Ecto neural progenitor cell (in vitro differentiated cells): ENCODE data around the gene SLC38A5.

Source experiments
- DNase-seq: peaks from one replicate; pipeline ENCODE4 v3.0.0-alpha.2; 2018; ENCODE audit warnings: low spot score

Gene SLC38A5

DNA sequence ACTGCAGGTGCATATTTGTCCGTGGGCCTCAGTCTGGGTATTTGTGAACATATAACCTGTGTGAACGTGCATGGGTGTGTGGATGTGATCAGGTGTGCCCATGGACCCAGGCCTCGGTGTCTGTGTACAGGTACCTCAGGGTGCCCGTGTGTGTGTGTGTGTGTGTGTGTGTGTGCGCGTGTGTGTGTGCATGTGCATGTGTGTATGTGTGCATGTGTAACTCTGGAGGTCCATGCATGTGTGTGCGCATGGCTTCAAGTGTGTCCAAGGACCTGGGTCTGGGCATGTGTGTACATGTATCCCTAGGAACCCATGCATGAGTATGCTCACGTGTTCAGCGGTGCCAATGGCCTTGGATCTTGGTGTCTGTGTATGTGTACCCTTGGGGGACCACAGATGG is 21.7 kb upstream of the SLC38A5 start:
- DNase-seq = no peak

DNA sequence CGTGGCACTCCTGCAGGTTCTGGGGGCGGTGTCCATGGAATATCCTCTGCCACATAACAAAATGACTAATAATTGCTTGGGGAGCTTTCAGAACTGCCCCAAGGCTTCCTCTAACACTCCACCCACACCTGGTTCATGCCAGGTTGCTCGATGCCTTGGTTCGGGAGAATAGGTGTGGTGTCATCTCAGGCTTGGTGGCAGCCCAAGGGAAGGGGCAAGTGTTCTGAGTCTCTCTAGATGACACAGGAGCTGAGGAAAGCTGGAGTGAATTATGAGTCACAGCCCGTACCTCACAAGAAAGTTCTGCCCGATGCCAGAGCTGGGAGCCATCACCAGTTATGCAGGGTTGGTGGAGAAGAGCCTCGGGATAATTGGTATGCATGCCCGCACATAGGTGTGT is 20.6 kb upstream of the SLC38A5 start:
- DNase-seq = no peak

DNA sequence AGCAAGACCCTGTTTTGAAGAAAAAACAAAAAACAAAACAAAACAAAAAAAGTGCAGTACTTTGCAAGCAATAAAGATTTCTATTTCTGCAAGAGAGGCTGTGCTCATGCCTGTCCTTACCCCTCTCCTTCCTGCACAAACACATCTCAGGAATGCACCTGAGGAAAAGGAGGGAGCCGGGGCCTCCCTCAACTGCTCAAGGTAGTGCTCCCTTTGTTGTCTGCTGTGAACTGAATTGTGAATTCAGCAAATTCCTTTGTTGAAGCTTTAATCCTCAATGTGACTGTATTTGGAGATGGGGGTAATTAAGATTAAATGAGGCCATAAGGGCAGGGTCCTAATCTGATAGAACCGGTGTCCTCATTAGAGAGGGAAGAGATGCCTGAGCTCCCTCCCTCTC is 19.8 kb upstream of the SLC38A5 start:
- no peak for DNase-seq

DNA sequence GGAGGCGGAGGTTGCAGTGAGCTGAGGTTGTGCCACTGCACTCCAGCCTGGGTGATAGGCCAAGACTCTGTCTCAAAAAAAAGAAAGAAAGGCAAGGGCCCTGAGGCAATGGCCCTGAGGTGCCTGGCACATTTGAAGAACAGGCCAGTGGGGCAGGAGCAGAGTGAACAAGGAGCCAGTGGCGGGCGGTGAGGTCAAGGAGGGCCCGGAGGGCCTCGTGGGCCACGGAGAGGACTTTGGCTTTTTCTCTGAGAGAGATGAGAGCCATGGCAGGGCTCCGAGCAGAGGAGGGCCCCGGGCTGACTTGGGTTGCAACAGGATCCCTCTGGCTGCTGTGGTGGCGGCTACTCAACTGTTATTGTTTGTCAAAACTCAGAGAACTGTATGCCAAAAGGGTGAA is 19.2 kb upstream of the SLC38A5 start:
- no peak for DNase-seq

DNA sequence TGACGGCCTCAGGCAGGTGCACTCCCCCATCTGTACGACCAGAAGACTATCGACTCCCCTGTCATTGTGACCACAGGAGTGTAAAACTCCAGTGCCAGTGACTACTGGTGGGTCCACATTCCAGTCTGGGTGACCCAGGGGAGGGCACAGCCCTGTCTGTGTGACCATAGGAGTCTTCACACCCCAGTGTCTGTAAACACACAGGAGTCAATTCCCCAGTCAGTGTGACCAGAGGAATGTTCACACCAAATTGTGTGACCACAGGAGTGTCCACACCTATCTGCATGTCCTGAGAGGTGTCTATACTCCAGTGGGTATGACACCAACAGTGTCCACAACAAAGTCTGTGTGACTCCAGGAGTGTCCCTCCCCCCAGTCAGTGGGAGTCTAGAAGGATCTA is 18.0 kb upstream of the SLC38A5 start:
- DNase-seq = no peak

DNA sequence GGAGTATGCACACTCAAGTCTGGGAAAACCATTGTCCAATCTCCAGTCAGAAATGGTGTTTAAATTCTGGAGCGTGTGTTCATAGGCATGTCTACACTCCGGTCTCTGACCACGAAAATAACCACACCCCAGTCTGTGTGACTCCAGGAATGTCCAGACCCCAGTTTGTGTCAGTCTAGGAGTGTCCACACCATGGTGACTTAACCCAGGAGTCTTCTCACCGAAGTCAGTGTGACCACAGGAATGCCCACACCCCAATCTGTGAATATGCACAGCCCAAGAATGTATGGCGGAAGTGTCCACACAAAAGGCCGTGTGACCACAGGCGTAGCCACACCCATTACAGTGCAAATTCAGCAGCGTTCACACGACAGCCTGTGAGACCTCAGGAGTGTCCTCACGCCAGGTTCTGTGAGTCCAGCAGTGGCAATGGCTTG is 17.3 kb upstream of the SLC38A5 start:
- no peak for DNase-seq

DNA sequence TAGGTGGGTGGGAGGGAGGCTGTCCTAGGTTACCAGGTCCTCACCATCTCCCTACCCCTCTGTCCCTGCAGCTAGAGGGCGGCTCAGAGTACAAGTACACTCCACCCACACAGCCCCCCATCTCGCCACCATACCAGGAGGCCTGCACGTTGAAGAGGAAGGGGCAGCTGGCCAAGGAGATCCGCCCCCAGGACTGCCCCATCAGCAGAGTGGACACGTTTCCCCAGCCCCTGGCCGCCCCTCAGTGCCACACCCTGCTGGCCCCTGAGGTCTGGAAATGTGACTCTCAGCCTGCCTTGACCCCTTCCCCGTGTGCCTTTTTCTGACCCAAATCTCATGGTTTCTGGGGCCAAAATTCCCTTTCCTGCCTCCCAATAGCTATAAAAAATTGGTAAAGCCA is 12.5 kb upstream of the SLC38A5 start:
- DNase-seq = no peak

DNA sequence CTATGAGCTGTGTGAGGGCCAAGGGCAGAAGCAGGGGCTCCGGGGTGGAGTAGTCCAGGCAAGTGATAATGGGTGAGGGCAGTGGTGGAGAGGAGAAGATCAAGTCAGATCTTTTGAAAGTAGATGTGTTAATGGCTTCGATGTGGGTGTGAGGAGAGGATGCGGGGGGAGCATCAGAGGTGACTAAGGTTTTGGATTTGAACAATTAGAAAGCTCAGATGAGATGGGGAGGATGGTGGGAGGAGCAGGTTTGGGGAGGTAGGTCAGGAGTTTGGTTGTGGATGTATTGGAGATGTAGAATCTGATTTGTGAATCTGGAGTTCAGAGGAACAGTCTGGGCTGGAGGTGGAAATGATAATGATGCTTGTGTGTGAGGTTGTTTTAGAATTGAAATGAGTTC is 10.5 kb upstream of the SLC38A5 start:
- no peak for DNase-seq

DNA sequence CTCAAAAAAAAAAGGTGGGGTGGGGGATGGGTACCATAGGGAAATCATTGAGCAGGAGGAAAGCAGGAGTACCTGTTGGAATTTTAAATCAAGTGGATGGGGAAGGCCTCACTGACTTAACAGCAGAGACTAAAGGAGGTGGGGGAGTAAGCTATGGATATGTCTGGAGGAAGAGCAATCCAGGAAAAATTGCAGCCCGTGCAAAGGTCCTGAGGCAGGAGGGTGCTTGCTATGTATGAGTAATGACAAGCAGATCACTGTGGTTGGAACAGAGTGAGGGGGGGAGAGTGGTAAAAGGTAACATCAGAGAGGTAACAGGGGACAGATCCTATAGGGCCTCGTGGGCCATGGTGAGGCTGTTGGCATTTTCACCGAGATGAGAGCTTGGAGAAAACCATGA is 10.1 kb upstream of the SLC38A5 start:
- no peak for DNase-seq

DNA sequence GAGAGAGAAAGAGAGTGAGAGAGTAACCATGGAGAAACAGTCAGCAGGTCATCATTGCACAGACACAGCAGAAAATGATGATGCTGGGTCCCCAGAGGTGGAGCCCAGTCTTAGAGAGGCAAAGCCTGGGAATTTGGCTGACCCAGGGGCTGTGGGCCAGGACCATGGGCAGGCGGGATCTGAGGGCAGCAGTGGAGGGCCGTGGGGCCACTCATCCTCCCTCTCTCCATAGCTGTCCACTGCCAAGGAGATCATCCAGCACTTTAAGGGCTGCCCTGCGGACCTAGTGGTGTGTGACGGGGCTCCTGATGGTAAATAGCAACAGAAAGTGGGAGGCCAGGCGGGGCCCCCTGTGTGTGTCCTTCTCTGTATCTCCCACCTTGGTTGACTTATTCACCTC is 8.7 kb upstream of the SLC38A5 start:
- DNase-seq = no peak

DNA sequence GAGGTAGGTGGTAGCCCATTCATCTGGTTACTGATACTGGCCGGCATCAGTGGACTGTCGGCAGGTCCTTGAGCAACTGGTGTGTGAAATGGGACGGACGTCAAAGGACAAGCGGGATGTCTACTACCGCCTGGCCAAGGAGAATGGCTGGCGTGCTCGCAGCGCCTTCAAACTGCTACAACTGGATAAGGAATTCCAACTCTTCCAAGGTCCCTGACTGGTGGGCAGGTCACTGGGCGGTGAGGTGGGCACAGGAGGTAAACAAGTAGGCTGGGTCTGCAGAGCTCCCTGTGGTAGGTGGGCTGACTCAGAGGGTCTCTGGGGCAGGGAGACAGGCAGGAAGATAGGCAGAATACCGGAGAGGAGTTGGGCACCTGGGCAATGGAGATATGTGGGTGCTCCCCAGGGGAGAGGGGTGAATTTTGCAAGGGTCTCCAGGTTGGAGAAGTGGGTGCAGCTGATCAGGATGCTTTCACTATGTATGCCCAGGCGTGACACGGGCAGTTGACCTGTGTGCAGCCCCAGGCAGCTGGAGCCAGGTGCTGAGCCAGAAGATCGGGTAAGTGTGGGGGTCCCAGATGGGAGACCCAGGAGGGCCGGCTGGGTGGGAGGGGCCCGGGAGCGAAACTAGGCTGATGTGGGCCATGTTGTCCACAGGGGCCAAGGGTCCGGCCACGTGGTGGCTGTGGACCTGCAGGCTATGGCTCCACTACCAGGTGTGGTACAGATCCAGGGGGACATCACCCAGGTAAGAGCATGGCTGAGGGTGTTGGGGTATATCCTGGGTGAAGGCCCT is 8.1 kb upstream of the SLC38A5 start:
- DNase-seq = no peak

DNA sequence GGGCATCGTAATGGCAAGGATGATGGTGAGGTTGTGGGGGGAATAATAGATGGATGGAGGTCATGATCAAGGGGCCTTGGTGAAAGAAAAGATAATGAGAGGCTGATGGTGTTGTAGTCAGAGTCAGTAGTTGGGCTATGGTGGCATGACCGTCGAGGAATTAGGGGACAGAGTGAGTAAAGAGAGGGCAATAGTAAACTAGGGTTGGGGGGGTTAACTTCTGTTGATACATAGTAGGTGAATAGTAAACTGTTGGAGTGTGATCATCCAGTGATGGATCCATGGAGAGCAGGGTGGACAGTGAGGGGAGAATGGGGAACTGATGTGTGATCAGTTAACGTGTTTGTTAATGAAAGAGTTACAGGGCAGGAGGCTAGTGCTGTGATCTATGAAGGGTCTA is 6.9 kb upstream of the SLC38A5 start:
- no peak for DNase-seq

DNA sequence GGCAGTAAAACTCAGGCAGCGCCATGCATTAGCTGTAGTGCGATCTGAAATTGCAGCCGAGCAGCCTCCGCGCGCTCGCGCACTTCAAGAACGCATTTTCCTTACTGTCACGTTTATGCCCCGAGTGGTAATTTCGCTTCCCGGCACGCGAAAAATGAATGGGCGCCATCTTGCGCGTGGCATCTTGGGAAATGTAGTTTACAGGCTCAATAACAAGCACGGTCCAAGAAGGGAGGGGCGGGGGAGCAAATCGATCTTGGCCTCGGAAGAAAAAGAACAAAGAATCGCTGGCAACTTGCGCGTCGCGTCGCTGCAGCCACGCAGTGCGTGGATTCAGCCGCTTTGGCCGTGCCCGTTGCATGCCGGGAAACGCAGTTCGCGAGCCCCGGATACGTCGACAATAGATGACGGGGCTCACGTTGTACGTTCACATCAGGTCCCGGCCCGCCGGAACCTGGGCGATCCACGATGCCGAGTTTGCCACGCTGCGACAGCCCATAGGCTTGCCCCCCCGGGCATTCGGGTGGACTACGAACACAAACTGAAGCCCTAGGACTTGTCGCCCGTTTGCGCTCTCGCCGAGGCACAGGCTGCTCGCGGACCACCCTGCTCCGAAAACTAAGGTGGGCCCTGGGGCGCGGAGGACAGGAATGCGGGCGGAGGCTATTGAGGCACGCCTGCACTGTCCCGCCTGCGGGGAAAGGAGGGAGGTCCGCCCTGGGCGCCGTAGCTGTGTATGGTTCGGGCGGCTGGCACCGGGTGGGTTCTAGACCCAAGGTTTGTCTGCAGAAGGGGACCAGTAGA is 5.9 kb upstream of the SLC38A5 start, which contains the start of gene FTSJ1:
Gene FTSJ1 (plus strand): TSS at position 426 of the 804 bp plus-strand sequence. CDS start 1,849 bp downstream, outside the sequence.
- DNase-seq = peak; percentile 76

DNA sequence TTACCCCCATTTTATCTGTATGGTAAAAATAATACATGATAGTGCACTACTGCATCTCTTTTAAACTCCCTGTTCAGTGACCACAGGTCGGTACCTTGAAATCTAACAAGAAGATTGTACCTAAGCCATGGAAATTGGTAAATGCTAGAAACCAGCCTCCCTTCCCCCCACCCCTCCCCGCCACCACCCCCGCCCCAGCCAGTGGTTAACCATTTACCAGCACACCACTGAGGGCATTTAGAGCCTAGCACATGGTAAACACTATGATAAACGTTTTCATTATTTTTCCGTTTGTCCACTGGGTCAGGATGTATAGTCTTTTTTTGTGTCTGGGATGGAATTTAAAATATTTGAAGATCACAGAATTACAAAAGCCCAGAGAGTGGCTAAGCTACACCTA is 5.2 kb upstream of the SLC38A5 start:
- DNase-seq = no peak

DNA sequence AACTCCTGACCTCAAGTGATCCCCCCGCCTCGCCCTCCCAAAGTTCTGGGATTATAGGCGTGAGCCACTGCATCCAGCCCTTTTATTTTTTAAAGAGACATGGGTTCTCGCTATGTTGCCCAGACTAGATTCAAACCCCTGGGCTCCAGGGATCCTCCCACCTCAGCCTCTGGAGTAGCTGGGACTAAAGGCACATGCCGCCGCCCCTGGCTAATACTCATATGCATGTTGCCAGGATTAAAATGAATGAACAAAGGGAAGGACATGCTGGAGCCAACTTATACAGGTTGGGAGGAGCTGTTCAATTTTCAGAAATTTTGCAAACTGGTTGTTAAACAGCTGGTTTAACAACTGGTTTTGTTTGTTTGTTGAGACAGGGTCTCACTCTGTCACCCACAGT is 4.5 kb upstream of the SLC38A5 start:
- DNase-seq = no peak

DNA sequence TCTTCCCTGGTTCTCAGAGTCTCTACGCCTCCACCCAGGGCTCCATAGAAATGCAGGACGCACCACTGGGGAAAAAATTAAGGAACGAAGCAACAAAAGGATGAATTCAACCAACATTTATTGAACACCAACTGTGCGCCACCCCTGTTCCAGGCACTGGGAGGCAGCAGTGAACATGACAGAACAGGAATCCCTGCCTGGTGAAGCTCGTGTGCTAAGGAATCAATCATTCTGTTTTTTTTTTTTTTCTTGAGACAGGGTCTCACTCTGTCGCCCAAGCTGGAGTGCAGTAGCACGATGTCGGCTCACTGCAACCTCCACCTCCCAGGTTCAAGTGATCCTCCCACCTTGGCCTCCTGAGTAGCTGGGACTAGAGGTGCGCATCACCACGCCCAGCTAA is 4.1 kb upstream of the SLC38A5 start:
- no peak for DNase-seq

DNA sequence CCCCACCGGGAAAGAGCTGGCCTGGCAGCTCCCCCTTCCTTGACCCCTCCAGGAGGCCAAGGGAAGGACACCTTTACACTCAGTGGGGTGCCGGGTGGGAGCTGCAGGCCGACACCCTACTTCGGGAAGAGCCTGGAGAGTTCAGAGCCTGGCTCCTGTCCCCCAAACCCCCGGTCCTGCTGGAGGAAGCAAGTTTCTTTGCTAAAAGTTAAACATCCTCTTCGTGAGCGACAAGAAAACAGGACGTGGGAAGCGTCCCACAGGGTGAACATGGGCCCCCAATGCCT is 3.6 kb upstream of the SLC38A5 start:
- no peak for DNase-seq

DNA sequence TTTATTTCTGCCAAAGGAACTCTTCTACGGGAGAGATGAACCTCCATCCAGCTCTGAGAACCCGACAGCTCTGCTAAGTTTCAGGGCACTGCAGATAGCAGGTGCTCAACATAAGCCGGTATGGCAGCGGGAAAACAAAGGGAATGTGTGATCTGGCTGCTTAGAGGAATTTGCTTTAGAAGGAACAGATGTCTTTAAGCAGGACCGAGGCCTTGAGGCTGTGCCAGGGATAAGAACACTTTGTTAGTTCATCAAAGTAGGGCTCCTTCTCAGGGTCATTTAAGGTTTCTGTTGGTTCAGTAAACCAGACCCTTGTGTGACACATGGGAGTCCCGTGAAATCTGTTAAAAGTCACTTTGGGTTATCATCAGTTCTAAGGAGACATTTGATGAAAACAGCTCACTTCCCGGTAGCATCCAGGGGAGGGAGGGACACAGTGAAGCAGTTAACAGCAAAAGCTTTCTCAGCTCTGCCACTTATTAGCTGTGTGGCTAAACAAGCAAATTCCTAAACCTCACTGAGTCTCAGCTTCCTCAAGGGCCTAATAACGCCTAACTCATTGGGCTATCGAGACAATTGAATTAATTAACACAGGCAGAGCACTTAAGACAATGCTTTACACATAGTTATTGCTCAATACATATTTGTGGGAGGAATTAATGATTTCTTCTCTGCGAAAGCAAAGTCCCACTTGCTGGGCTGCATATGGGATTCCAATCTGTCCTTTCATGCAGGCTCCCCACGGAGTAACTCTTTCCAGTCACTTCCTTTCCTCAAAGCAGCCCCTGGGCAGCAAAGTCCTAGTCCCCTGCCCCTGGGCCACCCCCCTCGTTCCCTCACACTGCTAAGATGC is 3.0 kb upstream of the SLC38A5 start:
- no peak for DNase-seq

DNA sequence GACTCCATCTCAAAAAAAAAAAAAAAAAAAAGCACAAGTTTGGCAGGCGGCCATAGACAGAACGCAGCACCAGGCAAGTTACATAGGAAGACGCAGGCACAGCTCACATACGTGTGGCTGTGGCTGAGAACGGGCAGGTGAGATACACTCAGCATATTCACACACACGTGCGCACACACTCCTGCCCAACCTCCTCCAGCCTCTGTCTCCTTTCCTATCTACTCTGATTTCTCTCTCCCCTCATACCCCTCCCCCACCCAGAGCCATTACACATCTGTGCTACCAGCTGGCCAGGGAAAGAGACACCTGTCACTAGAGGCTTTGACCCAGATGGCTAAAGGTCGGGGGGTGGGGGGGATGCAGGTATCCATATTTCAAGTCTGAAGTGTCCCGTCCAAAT is 2.2 kb upstream of the SLC38A5 start:
- DNase-seq = no peak

DNA sequence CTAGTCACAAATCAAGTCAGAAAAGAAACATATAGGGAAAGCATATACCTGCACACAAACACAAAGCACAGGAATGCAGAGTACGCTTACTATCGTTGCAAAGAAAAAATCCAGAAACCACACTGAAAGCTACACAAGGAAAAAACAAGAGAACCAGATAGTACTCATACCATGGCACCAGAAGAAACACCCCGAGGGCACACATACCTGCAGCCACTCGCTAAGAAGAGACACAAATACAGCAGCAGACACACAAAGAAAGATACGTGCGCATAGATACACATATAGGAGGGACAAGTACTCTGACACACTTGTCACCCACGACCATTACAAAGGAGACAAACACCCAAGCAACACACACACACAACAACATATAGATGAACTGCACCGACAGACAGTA is 1.4 kb upstream of the SLC38A5 start:
- DNase-seq = no peak

DNA sequence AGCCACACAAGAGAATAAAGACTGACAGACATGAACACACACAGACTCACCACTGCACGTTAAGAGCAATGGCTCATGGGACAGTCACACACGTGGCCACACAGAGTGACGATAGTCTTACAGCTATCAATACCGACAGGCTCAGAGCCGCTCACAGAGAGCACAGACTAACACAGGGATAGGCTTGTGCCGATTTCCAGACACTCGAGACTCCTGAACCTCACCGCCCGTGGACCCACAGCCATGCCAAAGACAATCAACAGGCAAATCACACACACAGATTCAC is 716 bp upstream of the SLC38A5 start:
- DNase-seq = no peak

DNA sequence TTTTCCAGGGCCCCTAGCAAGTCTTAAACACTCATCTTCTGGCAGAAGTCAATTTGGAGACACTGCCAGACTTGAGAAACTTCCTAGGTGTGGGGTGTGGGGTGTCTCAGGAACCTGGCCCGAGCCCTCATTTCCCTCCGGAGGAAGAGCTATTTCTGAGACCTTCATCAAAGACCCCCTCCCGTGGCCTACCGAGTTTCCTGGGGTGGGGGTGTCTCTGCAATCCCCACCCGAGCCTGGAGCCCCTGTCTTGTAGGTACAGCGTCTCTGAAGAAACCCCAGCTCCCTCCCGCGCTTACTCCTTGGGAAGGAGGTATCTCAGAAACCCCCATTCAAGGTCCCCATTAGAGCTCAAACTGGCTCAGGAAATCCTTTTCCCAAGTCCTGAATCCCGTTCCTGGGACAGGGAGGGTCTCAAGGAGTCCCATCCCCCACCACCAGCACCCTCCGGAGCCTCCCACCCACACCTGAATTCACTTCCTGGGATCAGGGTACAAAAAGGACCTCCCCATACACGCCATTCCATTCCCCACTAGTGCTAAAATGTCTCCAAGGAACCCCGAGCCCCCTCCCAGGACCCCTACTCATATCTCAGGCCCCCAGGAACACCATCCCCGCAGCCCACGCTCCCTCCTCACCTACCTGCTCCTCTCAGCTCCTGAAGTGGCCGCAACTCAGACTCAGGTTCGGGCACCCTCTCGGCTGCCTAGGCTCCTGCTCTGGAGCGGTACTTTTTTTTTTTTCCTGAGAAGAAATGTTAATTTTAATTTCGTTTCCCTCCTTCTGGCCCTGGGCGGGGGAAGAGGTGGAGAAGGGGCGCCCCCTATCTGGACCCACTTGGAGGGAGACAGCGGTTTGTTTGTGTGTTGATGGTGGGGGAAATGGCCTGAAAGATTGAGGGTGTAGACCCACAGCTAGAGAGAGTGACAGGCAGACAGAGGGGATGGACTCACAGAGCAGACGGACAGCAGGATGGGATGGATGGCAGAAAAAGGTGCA is 1.1 kb downstream of the SLC38A5 start:
- DNase-seq = no peak
